ENCODE results near the gene PBX2. TPM values are rescaled to one million over a fixed set of nuclear protein-coding genes. Genes with fewer than 3 reads are reported as not detected.
"Not testable (repeated sequence)": the region's sequence is repeated elsewhere in the genome, so short reads cannot be mapped to it uniquely, and the experiment has no call there.

PBX2 gene
- total RNA-seq, 1 experiment from 2014 or later = 176 TPM

- no peak overlapping the region for H2AK5ac ChIP-seq (ENCODE audit: insufficient read length, low read length)
- no peak overlapping the region for H3K4ac ChIP-seq (ENCODE audit: low read depth, low read length)
- no peak overlapping the region for H2BK15ac ChIP-seq (ENCODE audit: low read depth, low read length)
- peak; percentile 28 for DNase-seq
- H3K18ac ChIP-seq (ENCODE audit: insufficient read length, low read depth, low read length) = no peak overlapping the region
- Mint-ChIP-seq H3K27ac (peak overlapping the region; percentile 94 to 98 (median 97)), H3K36me3 (ENCODE audit: insufficient read depth in 1 of 3, low read depth in 3 of 3) (peaks cover 12 to 42% (median 34%) of the 10 kb centered on the region in 3 experiments; a peak in 6 of 7 replicates), H3K4me3 (peak overlapping the region; percentile 76 to 90), H3K4me1 (peaks cover 41 to 52% of the 10 kb centered on the region in 2 experiments), H3K9me3 (no peaks in the 10 kb centered on the region; a peak in 1 of 5 replicates), H3K27me3 (ENCODE audit: low read depth) (no peaks in the 10 kb centered on the region)
- no peaks in the 10 kb centered on the region for H4K20me1 ChIP-seq (ENCODE audit: control insufficient read depth, insufficient read depth, insufficient read length)
- H3K4me2 ChIP-seq (ENCODE audit: insufficient read depth, insufficient read length, low read length) = peak overlapping the region; percentile 72
- H3K9me3 ChIP-seq (ENCODE audit: control insufficient read depth, low read depth, low read length) = no peaks in the 10 kb centered on the region
- no peak overlapping the region for H3K56ac ChIP-seq (ENCODE audit: insufficient read length, low read depth, low read length)
- no peaks in the 10 kb centered on the region for H3K27me3 ChIP-seq (ENCODE audit: insufficient read depth, low read length)
- H3K23ac ChIP-seq (ENCODE audit: insufficient read length, low read depth, low read length) = no peak overlapping the region
- peaks cover 7% of the 10 kb centered on the region for H3K23me2 ChIP-seq (ENCODE audit: insufficient read length, low read depth, low read length, poor library complexity, severe bottlenecking)
- no CpG with 5 or more reads among the region's 13 CpGs for WGBS (ENCODE audit: extremely low coverage, insufficient read length, low lambda C conversion rate)
- H2BK120ac ChIP-seq (ENCODE audit: low read depth, low read length, poor library complexity, severe bottlenecking) = no peak overlapping the region
- H3K14ac ChIP-seq (ENCODE audit: insufficient read depth, low read length) = no peak overlapping the region; the same call in 1 of the 2 replicates
- H2AFZ ChIP-seq (ENCODE audit: low read length) = no peak overlapping the region
- no peaks in the 10 kb centered on the region for H3K79me1 ChIP-seq (ENCODE audit: insufficient read depth, low read depth, low read length, poor library complexity, severe bottlenecking)
- peak overlapping the region; percentile 56 for H3K9ac ChIP-seq (ENCODE audit: extremely low read depth, insufficient read length, low read length)
- peaks cover 5% of the 10 kb centered on the region; the same call in 1 of the 2 replicates for H3K4me1 ChIP-seq (ENCODE audit: insufficient read depth, low read length)
- H2BK20ac ChIP-seq (ENCODE audit: low read depth, low read length, poor library complexity, severe bottlenecking) = no peak overlapping the region
- H4K5ac ChIP-seq (ENCODE audit: insufficient read length, low read depth, low read length) = no peak overlapping the region
- H3K79me2 ChIP-seq (ENCODE audit: insufficient read depth, low read length) = no peaks in the 10 kb centered on the region
- no peak overlapping the region for H3K27ac ChIP-seq (ENCODE audit: insufficient read length, low read depth, low read length)
- no peak overlapping the region for H2BK5ac ChIP-seq (ENCODE audit: insufficient read length, low read length)
- H3T11ph ChIP-seq (ENCODE audit: low read length) = no peak overlapping the region
- no peak overlapping the region for H4K8ac ChIP-seq (replicated peaks; ENCODE audit: insufficient read length, low read depth, low read length)
- no peak overlapping the region for H4K91ac ChIP-seq (ENCODE audit: insufficient read length, low read depth, low read length)
- no peak overlapping the region for H2BK12ac ChIP-seq (ENCODE audit: insufficient read length, low read depth, low read length)
- TF ChIP-seq CTCF (conservative IDR thresholded peaks at IDR 0.05) = no peak
Observed at GRCh38 chr6:32188381-32189068, 1.5 kb downstream of the PBX2 start.

GRCh38 chr6:32187725-32188380 lies 2.1 kb downstream of the PBX2 start:
- not testable (repeated sequence) for H3K4ac ChIP-seq (ENCODE audit: low read depth, low read length); H3K27me3 Mint-ChIP-seq (ENCODE audit: low read depth); H2BK12ac ChIP-seq (ENCODE audit: insufficient read length, low read depth, low read length); H4K8ac ChIP-seq (replicated peaks; ENCODE audit: insufficient read length, low read depth, low read length); H4K20me1 ChIP-seq (ENCODE audit: control insufficient read depth, insufficient read depth, insufficient read length); H3K23ac ChIP-seq (ENCODE audit: insufficient read length, low read depth, low read length); H2AFZ ChIP-seq (ENCODE audit: low read length); H3K14ac ChIP-seq (ENCODE audit: insufficient read depth, low read length); H3K9me3 Mint-ChIP-seq; H2BK5ac ChIP-seq (ENCODE audit: insufficient read length, low read length); H3K56ac ChIP-seq (ENCODE audit: insufficient read length, low read depth, low read length); H3K27me3 ChIP-seq (ENCODE audit: insufficient read depth, low read length); H3K4me1 ChIP-seq (ENCODE audit: insufficient read depth, low read length); H3K9me3 ChIP-seq (ENCODE audit: control insufficient read depth, low read depth, low read length); H3K27ac ChIP-seq (ENCODE audit: insufficient read length, low read depth, low read length); H3K18ac ChIP-seq (ENCODE audit: insufficient read length, low read depth, low read length); H3T11ph ChIP-seq (ENCODE audit: low read length); H4K91ac ChIP-seq (ENCODE audit: insufficient read length, low read depth, low read length); H2BK120ac ChIP-seq (ENCODE audit: low read depth, low read length, poor library complexity, severe bottlenecking); H2AK5ac ChIP-seq (ENCODE audit: insufficient read length, low read length); H3K23me2 ChIP-seq (ENCODE audit: insufficient read length, low read depth, low read length, poor library complexity, severe bottlenecking); H4K5ac ChIP-seq (ENCODE audit: insufficient read length, low read depth, low read length); H2BK15ac ChIP-seq (ENCODE audit: low read depth, low read length); H3K79me1 ChIP-seq (ENCODE audit: insufficient read depth, low read depth, low read length, poor library complexity, severe bottlenecking); DNase-seq; H2BK20ac ChIP-seq (ENCODE audit: low read depth, low read length, poor library complexity, severe bottlenecking); H3K79me2 ChIP-seq (ENCODE audit: insufficient read depth, low read length); H3K9ac ChIP-seq (ENCODE audit: extremely low read depth, insufficient read length, low read length)
- WGBS (ENCODE audit: extremely low coverage, insufficient read length, low lambda C conversion rate) = no CpG with 5 or more reads among the region's 18 CpGs
- H3K27ac Mint-ChIP-seq = peak overlapping the region in 1 of 3 experiments; percentile 76; a peak in 1 of 7 replicates
- H3K4me1 Mint-ChIP-seq = peaks cover 38 to 47% of the 10 kb centered on the region in 2 experiments
- H3K4me2 ChIP-seq (ENCODE audit: insufficient read depth, insufficient read length, low read length) = peak overlapping the region; percentile 72
- H3K4me3 Mint-ChIP-seq = peak overlapping the region; percentile 67 to 76; a peak in 4 of 5 replicates
- H3K36me3 Mint-ChIP-seq (ENCODE audit: insufficient read depth in 1 of 3, low read depth in 3 of 3) = peaks cover 12 to 48% (median 39%) of the 10 kb centered on the region in 3 experiments; a peak in 6 of 7 replicates
